ENCODE measurements around the gene CCL18.

GRCh38 chr17:36104701-36105181, 40.7 kb downstream of the CCL18 start:
- TF ChIP-seq CTCF (conservative IDR thresholded peaks at IDR 0.05 in 1 of 2, IDR thresholded peaks at IDR 0.05 in 1 of 2; ENCODE audit: extremely low read depth in 1 of 2, insufficient read depth in 1 of 2, low read depth in 1 of 2, low read length in 2 of 2) (no peak), EZH2 (IDR thresholded peaks at IDR 0.05; ENCODE audit: borderline replicate concordance, low read length) (no peak)

Measured in mammary epithelial cell (primary cell).